Vagina (tissue), 2 donors: ENCODE data around the gene CADPS. TPM values are rescaled to one million over a fixed set of nuclear protein-coding genes. Genes with fewer than 3 reads are reported as not detected.

Source experiments
- DNase-seq, 2 donors: peaks; one replicate each; pipeline ENCODE4 v3.0.0-alpha.2; 2017; ENCODE audit errors: extremely low spot score in 2 of 2
- H3K27ac ChIP-seq: fragments of 200-600 bp; sonication (generic); one replicate; pipeline ENCODE4 v1.5.1; 2019
- H3K27me3 ChIP-seq: fragments of 200-600 bp; sonication (generic); one replicate; pipeline ENCODE4 v1.5.1; 2019
- H3K36me3 ChIP-seq, 2 donors: fragments of 200-600 bp; sonication (generic); one replicate each; pipeline ENCODE4 v1.5.1; 2017 to 2019
- H3K4me1 ChIP-seq: fragments of 200-600 bp; sonication (generic); one replicate; pipeline ENCODE4 v1.5.1; 2019
- H3K4me3 ChIP-seq, 2 donors: fragments of 200-600 bp; sonication (generic); 1 replicate in 1 of 2; 2 replicates in 1 of 2; pipeline ENCODE4 v1.5.1; 2016 to 2019
- H3K9me3 ChIP-seq: fragments of 200-600 bp; sonication (generic); one replicate; pipeline ENCODE4 v1.5.1; 2019
- CTCF ChIP-seq, 3 experiments: fragments of 450-650 bp in 2 of 3; fragments of 200-600 bp in 1 of 3; sonication (generic) in 1 of 3; IDR thresholded peaks; one replicate each; pipeline ENCODE4 v1.5.1; 2017 to 2019; ENCODE audit warnings: antibody characterized with exemption in 3 of 3, mild to moderate bottlenecking in 2 of 3, moderate library complexity in 2 of 3
- POLR2A ChIP-seq, 2 donors: fragments of 450-650 bp; IDR thresholded peaks; one replicate each; pipeline ENCODE4 v1.6.1; 2017; ENCODE audit warnings: antibody characterized with exemption in 2 of 2, mild to moderate bottlenecking in 2 of 2, moderate library complexity in 2 of 2
- POLR2AphosphoS5 ChIP-seq, 2 donors: sonication (generic); formaldehyde crosslinking; IDR thresholded peaks; one replicate each; pipeline ENCODE4 v1.9.0; 2017; ENCODE audit warnings: antibody characterized with exemption in 2 of 2, mild to moderate bottlenecking in 2 of 2, low read depth in 1 of 2; ENCODE audit not compliant: insufficient read depth in 1 of 2
- intact Hi-C: fragments of 100-400 bp; cut with DNase I; formaldehyde crosslinking; loops from one replicate; pipeline ENCODE4 v1.15.1; 2023
- total RNA-seq: library from RNA; depleted of rRNA; stranded (reverse); fragments of >200 nt; gene quantifications from one replicate; pipeline ENCODE4 v1.2.3, GENCODE V29; 2016

CADPS gene
- total RNA-seq, 1 donor from 2014 or later = 12.8 TPM

GRCh38 chr3:62735510-62735909 is 139.7 kb downstream of the CADPS start:
- Histone ChIP-seq H3K27me3 (no peaks in the 10 kb centered on the region), H3K36me3 (no peaks in the 10 kb centered on the region), H3K4me3 (no peak overlapping the region), H3K9me3 (no peaks in the 10 kb centered on the region), H3K4me1 (no peaks in the 10 kb centered on the region), H3K27ac (no peak overlapping the region)
- TF ChIP-seq POLR2A (IDR thresholded peaks at IDR 0.05) (no peak), POLR2AphosphoS5 (IDR thresholded peaks at IDR 0.05; ENCODE audit: insufficient read depth in 1 of 2, low read depth in 1 of 2) (no peak), CTCF (IDR thresholded peaks at IDR 0.05) (no peak)
- intact Hi-C loops = no loop called here
- DNase-seq = no peak

GRCh38 chr3:62732183-62732904 is 142.9 kb downstream of the CADPS start:
- DNase-seq = no peak
- no peak overlapping the region for H3K27ac ChIP-seq
- no peaks in the 10 kb centered on the region for H3K9me3 ChIP-seq
- no peaks in the 10 kb centered on the region for H3K36me3 ChIP-seq
- intact Hi-C loops = no loop called here
- H3K4me1 ChIP-seq = no peaks in the 10 kb centered on the region
- no peak overlapping the region for H3K4me3 ChIP-seq
- no peaks in the 10 kb centered on the region for H3K27me3 ChIP-seq
- TF ChIP-seq POLR2A (IDR thresholded peaks at IDR 0.05) (no peak), POLR2AphosphoS5 (IDR thresholded peaks at IDR 0.05; ENCODE audit: insufficient read depth in 1 of 2, low read depth in 1 of 2) (no peak), CTCF (IDR thresholded peaks at IDR 0.05) (no peak)

- Histone ChIP-seq H3K4me3 (no peak overlapping the region), H3K27ac (no peak overlapping the region), H3K36me3 (no peaks in the 10 kb centered on the region), H3K27me3 (no peaks in the 10 kb centered on the region), H3K4me1 (no peaks in the 10 kb centered on the region), H3K9me3 (no peaks in the 10 kb centered on the region)
- intact Hi-C loops = no loop called here
- DNase-seq = no peak
- TF ChIP-seq POLR2A (IDR thresholded peaks at IDR 0.05) (no peak), POLR2AphosphoS5 (IDR thresholded peaks at IDR 0.05; ENCODE audit: insufficient read depth in 1 of 2, low read depth in 1 of 2) (no peak), CTCF (IDR thresholded peaks at IDR 0.05) (no peak)
These were observed 147.2 kb downstream of the CADPS start for GRCh38 chr3:62727981-62728380.

GRCh38 chr3:62727536-62727935 is 147.7 kb downstream of the CADPS start:
- Histone ChIP-seq H3K9me3 (no peaks in the 10 kb centered on the region), H3K27me3 (no peaks in the 10 kb centered on the region), H3K36me3 (no peaks in the 10 kb centered on the region), H3K4me3 (no peak overlapping the region), H3K4me1 (no peaks in the 10 kb centered on the region), H3K27ac (no peak overlapping the region)
- intact Hi-C loops = no loop called here
- TF ChIP-seq POLR2AphosphoS5 (IDR thresholded peaks at IDR 0.05; ENCODE audit: insufficient read depth in 1 of 2, low read depth in 1 of 2) (no peak), POLR2A (IDR thresholded peaks at IDR 0.05) (no peak), CTCF (IDR thresholded peaks at IDR 0.05) (no peak)
- no peak for DNase-seq

- H3K4me3 ChIP-seq = no peak overlapping the region
- H3K9me3 ChIP-seq = no peaks in the 10 kb centered on the region
- no peak for TF ChIP-seq POLR2A (IDR thresholded peaks at IDR 0.05)
- TF ChIP-seq POLR2AphosphoS5 (IDR thresholded peaks at IDR 0.05; ENCODE audit: insufficient read depth in 1 of 2, low read depth in 1 of 2) = no peak
- no peak for TF ChIP-seq CTCF (IDR thresholded peaks at IDR 0.05)
- DNase-seq = no peak
- no peaks in the 10 kb centered on the region for H3K27me3 ChIP-seq
- intact Hi-C loops = no loop called here
- no peaks in the 10 kb centered on the region for H3K36me3 ChIP-seq
- no peak overlapping the region for H3K27ac ChIP-seq
- H3K4me1 ChIP-seq = no peaks in the 10 kb centered on the region
These were observed 150.7 kb downstream of the CADPS start for GRCh38 chr3:62724503-62724902.
